Ishikawa (cell line): Measurements from ENCODE around the gene TBC1D30.

ENCODE experiments used
- CEBPB ChIP-seq: IDR thresholded peaks from 2 replicates; pipeline ENCODE4 v1.6.1; 2012
- CREB1 ChIP-seq: IDR thresholded peaks from 2 replicates; pipeline ENCODE4 v1.6.1; 2012; ENCODE audit warnings: low read depth
- EGR1 ChIP-seq: IDR thresholded peaks from 2 replicates; pipeline ENCODE4 v1.6.1; 2012
- EP300 ChIP-seq: IDR thresholded peaks from 2 replicates; pipeline ENCODE4 v1.6.1; 2012; ENCODE audit warnings: borderline replicate concordance
- FOXM1 ChIP-seq: IDR thresholded peaks from 2 replicates; pipeline ENCODE4 v1.6.1; 2012; ENCODE audit warnings: low read depth, borderline replicate concordance
- MAX ChIP-seq: IDR thresholded peaks from 2 replicates; pipeline ENCODE4 v1.6.1; 2012
- NFIC ChIP-seq: IDR thresholded peaks from 2 replicates; pipeline ENCODE4 v1.6.1; 2012
- REST ChIP-seq: IDR thresholded peaks from 2 replicates; pipeline ENCODE4 v1.6.1; 2012; ENCODE audit warnings: low read depth, mild to moderate bottlenecking
- TEAD4 ChIP-seq: IDR thresholded peaks from 2 replicates; pipeline ENCODE4 v1.6.1; 2012
- ZBTB7A ChIP-seq: IDR thresholded peaks from 2 replicates; pipeline ENCODE4 v1.6.1; 2012; ENCODE audit warnings: low read depth

DNA sequence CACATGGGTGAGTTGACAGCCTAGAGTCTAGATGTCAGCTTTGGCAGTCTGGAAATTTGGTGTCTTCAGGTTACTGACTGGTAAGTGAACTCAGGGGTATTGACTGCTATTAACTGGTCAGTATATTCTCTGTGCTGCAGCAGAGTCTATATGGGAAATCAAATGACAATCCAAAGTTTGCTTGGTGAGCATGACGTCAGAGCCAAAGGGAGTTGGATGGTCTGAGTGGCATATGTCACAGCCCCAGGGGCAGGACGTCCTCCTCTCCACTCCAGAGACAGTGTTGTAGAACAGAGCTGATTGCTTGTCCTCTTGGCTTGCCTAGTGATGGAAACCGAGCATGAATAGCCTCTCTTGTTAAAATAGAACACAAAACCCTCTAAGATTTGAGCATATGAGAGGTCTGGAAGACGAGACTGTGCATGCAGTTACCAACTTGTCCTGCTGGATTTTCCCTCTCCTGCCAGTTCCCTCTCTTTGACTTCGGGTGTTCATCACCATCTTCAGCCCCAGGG lies 3.3 kb upstream of the TBC1D30 start:
- TF ChIP-seq ZBTB7A = no peak
- TF ChIP-seq TEAD4 = no peak
- TF ChIP-seq EGR1 = no peak
- no peak for TF ChIP-seq EP300
- no peak for TF ChIP-seq CREB1
- no peak for TF ChIP-seq CEBPB
- TF ChIP-seq FOXM1 = no peak
- no peak for TF ChIP-seq NFIC
- no peak for TF ChIP-seq REST
- no peak for TF ChIP-seq MAX
